Left lung (tissue), 10 donors: Measurements from ENCODE around the gene OPHN1. TPM values are rescaled to one million over a fixed set of nuclear protein-coding genes. Genes with fewer than 3 reads are reported as not detected.
A peak's percentile ranks its signal among the peaks of the same experiment; 100 is the strongest.

ENCODE experiments used
- ATAC-seq: fragments of 200-7000 bp; cut with Tn5 transposase; one replicate; pipeline ENCODE4 v1.9.1; 2020; ENCODE audit warnings: moderate library complexity
- DNase-seq, 4 donors: peaks; one replicate each; pipeline ENCODE4 v3.0.0-alpha.2; 2013 to 2020
- H3K27ac ChIP-seq, 2 donors: fragments of 200-600 bp; sonication (generic) in 1 of 2; one replicate each; pipeline versions ENCODE4 v1.5.0 to v1.8.0; 2020 to 2021
- H3K27me3 ChIP-seq, 2 donors: fragments of 200-600 bp; sonication (generic) in 1 of 2; one replicate each; pipeline versions ENCODE4 v1.5.0 to v1.8.0; 2020 to 2021
- H3K36me3 ChIP-seq, 2 donors: fragments of 200-600 bp; sonication (generic) in 1 of 2; one replicate each; pipeline versions ENCODE4 v1.5.0 to v1.8.0; 2020 to 2021
- H3K4me1 ChIP-seq, 2 donors: fragments of 200-600 bp; one replicate each; pipeline ENCODE4 v1.8.0; 2021
- H3K4me3 ChIP-seq, 2 donors: fragments of 200-600 bp; sonication (generic) in 1 of 2; one replicate each; pipeline versions ENCODE4 v1.5.0 to v1.8.0; 2020 to 2021; ENCODE audit warnings: mild to moderate bottlenecking in 1 of 2
- H3K9me3 ChIP-seq, 2 donors: fragments of 200-600 bp; sonication (generic) in 1 of 2; one replicate each; pipeline versions ENCODE4 v1.5.0 to v1.8.0; 2020 to 2021
- CTCF ChIP-seq, 2 donors: fragments of 200-600 bp; sonication (generic) in 1 of 2; IDR thresholded peaks; one replicate each; pipeline versions ENCODE4 v1.5.0 to v1.8.0; 2021; ENCODE audit warnings: antibody characterized with exemption in 2 of 2
- intact Hi-C, 2 donors: fragments of 100-400 bp; cut with DNase I; formaldehyde crosslinking; loops; one replicate each; pipeline versions ENCODE4 v1.11.2 to v1.14.2; 2022
- polyA plus RNA-seq, 6 donors: library from polyadenylated mRNA; unstranded; fragments of 120-200 nt; gene quantifications; one replicate each; pipeline ENCODE4 v1.2.1, GENCODE V29; 2013; ENCODE audit not compliant: insufficient read length in 6 of 6
- total RNA-seq, 2 donors: library from RNA; stranded (reverse); fragmentation: NEBNext Ultra II Directional; extraction: Animal tissue kit (Norgen Biotek cat#: 25700); gene quantifications; one replicate each; pipeline ENCODE4 v1.2.1, GENCODE V29; 2021
- donor health status: DM: no; HTN: yes; CAD: no.
- donor health status: DM: no; HTN: no; CAD: no.

The OPHN1 gene
- total and polyA plus RNA-seq, 8 donors: 6.8 to 13.5 (median 11.3) TPM

GRCh38 chrX:68429216-68429615 is 4.1 kb downstream of the OPHN1 start:
- Histone ChIP-seq H3K4me3 (no peak overlapping the region), H3K4me1 (peaks cover 0 to 3% of the 10 kb centered on the region in 2 donors), H3K9me3 (no peaks in the 10 kb centered on the region), H3K27ac (no peak overlapping the region), H3K27me3 (no peaks in the 10 kb centered on the region), H3K36me3 (no peaks in the 10 kb centered on the region)
- no peak for TF ChIP-seq CTCF (IDR thresholded peaks at IDR 0.05)
- ATAC-seq (no peak), DNase-seq (no peak)
- intact Hi-C loops: no loop called here

- Histone ChIP-seq H3K36me3 (no peaks in the 10 kb centered on the region), H3K27ac (no peak overlapping the region), H3K4me3 (no peak overlapping the region), H3K4me1 (peaks cover 0 to 3% of the 10 kb centered on the region in 2 donors), H3K9me3 (no peaks in the 10 kb centered on the region), H3K27me3 (no peaks in the 10 kb centered on the region)
- ATAC-seq (no peak), DNase-seq (no peak)
- intact Hi-C loops: no loop called here
- no peak for TF ChIP-seq CTCF (IDR thresholded peaks at IDR 0.05)
These were observed 4.9 kb downstream of the OPHN1 start for GRCh38 chrX:68428431-68428830.

GRCh38 chrX:68424719-68425118 is 8.6 kb downstream of the OPHN1 start:
- ATAC-seq (no peak), DNase-seq (no peak)
- intact Hi-C loops: no loop called here
- Histone ChIP-seq H3K27me3 (no peaks in the 10 kb centered on the region), H3K36me3 (no peaks in the 10 kb centered on the region), H3K4me3 (no peak overlapping the region), H3K9me3 (no peaks in the 10 kb centered on the region), H3K27ac (no peak overlapping the region), H3K4me1 (no peaks in the 10 kb centered on the region)
- TF ChIP-seq CTCF (IDR thresholded peaks at IDR 0.05): no peak

GRCh38 chrX:68422478-68422877 is 10.8 kb downstream of the OPHN1 start:
- DNase-seq (no peak), ATAC-seq (no peak)
- no peak for TF ChIP-seq CTCF (IDR thresholded peaks at IDR 0.05)
- Histone ChIP-seq H3K36me3 (no peaks in the 10 kb centered on the region), H3K27me3 (no peaks in the 10 kb centered on the region), H3K4me1 (no peaks in the 10 kb centered on the region), H3K4me3 (no peak overlapping the region), H3K9me3 (no peaks in the 10 kb centered on the region), H3K27ac (no peak overlapping the region)
- intact Hi-C loops: no loop called here

GRCh38 chrX:68421636-68422035 is 11.7 kb downstream of the OPHN1 start:
- Histone ChIP-seq H3K4me3 (no peak overlapping the region), H3K4me1 (no peaks in the 10 kb centered on the region), H3K27ac (no peak overlapping the region), H3K27me3 (no peaks in the 10 kb centered on the region), H3K9me3 (no peaks in the 10 kb centered on the region), H3K36me3 (no peaks in the 10 kb centered on the region)
- ATAC-seq (peak; percentile 21), DNase-seq (no peak)
- intact Hi-C loops: no loop called here
- no peak for TF ChIP-seq CTCF (IDR thresholded peaks at IDR 0.05)
